ENCODE data around the gene CACNG5.

- no peak for TF ChIP-seq POLR2AphosphoS5 (IDR thresholded peaks at IDR 0.05)
- TF ChIP-seq CTCF (IDR thresholded peaks at IDR 0.05): no peak
- no peak for TF ChIP-seq POLR2A (IDR thresholded peaks at IDR 0.05; ENCODE audit: low read depth)
- TF ChIP-seq EP300 (IDR thresholded peaks at IDR 0.05): no peak
These were observed 8.7 kb downstream of the CACNG5 start for GRCh38 chr17:66843627-66844026.
